GM12865 (cell line): ENCODE results near the gene IGFBP6.
A peak's percentile ranks its signal among the peaks of the same experiment; 100 is the strongest.

Experiments
- DNase-seq: peaks from one replicate; pipeline ENCODE4 v3.0.0; 2010; ENCODE audit warnings: low read depth
- H3K4me3 ChIP-seq: 2 replicates; pipeline ENCODE4 v1.5.1; 2011; ENCODE audit warnings: mild to moderate bottlenecking, low read depth, low read length, control low read depth
- CTCF ChIP-seq: IDR thresholded peaks from 2 replicates; pipeline ENCODE4 v1.5.1; 2011; ENCODE audit warnings: low read length, control low read depth, low read depth, inconsistent platforms; ENCODE audit not compliant: insufficient read depth; ENCODE audit errors: missing control alignments

The IGFBP6 gene

GRCh38 chr12:53061404-53062010 is 36.0 kb upstream of the IGFBP6 start:
- peak; percentile 20 for TF ChIP-seq CTCF
- no peak overlapping the region for H3K4me3 ChIP-seq
- DNase-seq = no peak

- DNase-seq = no peak
- TF ChIP-seq CTCF = no peak
- H3K4me3 ChIP-seq = no peak overlapping the region
Observed at GRCh38 chr12:53062011-53062961, 35.2 kb upstream of the IGFBP6 start.

GRCh38 chr12:53062977-53063707 is 34.3 kb upstream of the IGFBP6 start:
- no peak overlapping the region for H3K4me3 ChIP-seq
- TF ChIP-seq CTCF = no peak
- no peak for DNase-seq

- TF ChIP-seq CTCF = no peak
- no peak overlapping the region for H3K4me3 ChIP-seq
- DNase-seq = no peak
Observed at GRCh38 chr12:53063708-53064612, 33.5 kb upstream of the IGFBP6 start.

GRCh38 chr12:53064613-53065436 is 32.6 kb upstream of the IGFBP6 start:
- no peak for DNase-seq
- TF ChIP-seq CTCF = no peak
- H3K4me3 ChIP-seq = no peak overlapping the region
